Glomerular visceral epithelial cell (primary cell): ENCODE measurements around the gene MYOG.

Source experiments
- DNase-seq: peaks from one replicate; pipeline ENCODE4 v3.0.0-alpha.2; 2016; ENCODE audit errors: extremely low spot score

The MYOG gene

DNA sequence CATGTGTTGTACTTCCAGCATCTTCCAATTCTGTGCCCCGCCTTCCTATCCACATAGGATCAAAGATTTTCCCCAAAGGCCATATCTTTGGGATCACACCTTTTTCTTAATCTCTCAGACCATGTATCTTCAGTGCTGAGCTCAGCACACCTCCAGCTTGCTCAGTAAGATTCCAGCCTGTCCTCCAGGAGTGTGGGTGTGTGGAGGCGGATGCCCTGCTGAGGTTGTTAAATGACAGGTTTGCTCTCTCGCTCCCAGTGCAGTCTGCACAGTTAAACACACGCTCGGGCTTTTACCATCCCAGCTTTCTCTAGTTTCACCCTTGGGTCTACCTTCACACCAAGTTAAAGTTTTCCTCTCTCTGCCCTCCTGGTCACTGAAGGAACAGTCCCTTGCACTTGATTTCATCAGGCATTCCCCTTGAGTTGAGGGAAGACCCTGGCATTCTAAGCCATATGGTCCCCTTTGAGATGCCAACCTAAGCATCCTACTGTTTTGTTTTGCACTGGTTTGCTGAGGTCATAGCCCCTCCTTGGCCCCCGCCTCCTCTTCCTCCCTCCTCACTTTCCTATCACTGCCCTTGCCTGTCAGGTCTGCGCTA is 13.7 kb downstream of the MYOG start:
- DNase-seq: no peak

DNA sequence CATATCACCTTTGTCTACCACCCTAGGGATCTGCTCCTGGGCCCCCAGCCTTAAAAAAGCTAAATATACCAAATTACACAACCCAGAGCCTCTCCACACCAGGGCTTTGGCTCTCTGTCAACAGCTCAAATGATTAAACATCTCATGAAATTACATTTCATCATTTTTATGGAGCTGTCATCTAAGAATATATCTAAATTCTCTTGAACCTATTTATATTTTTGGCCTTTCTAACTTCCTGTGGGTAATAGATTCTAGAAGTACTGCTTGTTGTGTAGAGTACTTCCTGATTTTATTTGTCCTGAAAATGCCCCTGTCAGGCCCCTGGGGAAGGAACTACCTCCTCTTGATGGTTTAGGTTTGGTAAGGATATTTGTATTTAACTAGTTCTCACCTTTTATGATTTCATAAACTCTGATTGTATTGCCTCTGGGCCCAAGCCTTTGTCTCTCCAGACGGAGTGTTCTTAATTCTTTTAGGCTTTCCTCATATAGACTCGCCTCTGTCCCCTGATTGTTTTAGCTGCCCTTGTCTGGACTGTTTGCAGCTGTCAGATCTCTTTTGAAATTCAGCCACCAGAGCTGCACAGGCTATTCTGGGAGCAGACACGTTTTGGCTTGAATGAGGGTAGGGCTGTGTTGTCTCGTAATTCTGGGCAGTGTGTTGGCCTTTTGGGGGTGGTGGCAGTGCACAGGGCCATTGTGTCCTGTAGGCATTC is 16.6 kb downstream of the MYOG start:
- DNase-seq: no peak

DNA sequence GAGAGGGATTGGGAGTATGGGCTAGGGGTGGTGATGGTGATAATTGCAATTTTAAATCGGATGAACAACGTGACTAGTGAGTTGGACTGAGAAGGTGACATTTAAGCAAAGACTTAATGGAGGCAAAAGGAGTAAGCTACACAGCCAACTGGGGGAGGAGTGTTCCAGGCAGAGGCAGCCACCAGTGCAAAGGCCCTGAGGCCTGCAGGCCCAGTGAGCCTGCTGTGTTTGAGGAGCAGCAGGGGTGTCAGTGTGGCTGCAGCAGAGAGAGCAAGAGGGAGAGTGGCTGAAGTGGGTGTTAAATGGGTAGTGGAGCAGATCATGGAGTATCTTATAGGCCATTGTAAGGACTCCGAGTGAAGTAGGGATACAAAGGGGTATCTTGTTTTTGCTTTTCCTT is 18.8 kb downstream of the MYOG start:
- no peak for DNase-seq

DNA sequence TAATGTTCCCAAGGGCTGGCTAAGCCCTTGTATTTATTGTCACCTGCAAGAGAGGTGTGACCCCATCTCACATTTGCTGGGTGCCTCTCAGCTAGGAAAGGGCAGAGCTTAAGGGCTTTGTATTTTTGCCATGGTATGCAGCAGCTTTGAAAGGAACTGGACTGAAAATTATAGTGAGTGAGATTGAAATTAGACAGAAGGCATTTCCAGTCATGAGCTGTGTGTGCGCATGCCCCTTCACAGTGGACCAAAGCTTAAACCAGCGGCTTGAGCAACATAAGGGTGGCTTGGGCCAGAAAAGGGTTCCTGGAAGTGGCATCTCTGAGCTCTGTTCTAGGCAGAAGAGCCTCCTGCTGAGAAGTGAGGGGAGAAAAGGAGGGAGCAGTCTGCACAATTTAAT is 19.8 kb downstream of the MYOG start:
- DNase-seq: no peak

DNA sequence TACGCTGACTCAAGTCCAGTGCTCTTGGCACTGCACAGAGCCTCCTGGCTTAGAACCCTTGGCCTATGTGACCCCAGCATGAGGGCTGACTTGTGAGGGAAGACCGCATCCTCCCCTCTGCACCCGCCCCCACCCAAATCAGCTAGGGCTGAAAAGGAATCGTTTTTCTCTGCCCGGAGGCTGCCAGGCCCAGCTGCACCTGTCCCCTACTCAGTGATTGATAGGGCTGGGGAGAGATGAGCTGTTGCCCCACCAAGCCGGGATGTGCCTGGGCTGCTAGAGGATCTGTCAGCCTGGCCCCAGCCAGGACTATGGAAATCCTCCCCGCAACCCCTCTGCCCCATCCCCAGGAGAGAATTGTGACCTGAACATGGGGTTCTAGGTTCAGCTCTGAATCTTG is 20.6 kb downstream of the MYOG start:
- DNase-seq: no peak

DNA sequence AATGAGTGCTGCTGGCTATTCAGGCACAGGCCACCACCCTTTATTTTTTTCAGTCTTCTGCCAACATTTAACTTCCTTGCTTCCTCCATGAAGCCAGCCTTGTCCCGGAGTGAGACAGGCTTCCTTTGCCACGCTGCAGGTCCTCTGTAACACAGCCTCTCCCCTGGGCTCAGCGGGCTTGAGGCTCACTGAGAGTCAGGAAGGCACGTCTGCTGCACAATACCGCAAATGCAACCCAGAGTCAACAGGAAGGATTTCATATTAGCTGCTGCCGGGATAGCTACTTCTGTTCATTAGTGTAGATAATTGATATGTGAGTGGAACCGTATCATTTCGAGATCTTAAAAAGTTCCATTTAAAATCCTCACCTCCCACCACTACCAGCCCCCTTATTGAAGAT is 22.5 kb downstream of the MYOG start:
- DNase-seq: no peak

DNA sequence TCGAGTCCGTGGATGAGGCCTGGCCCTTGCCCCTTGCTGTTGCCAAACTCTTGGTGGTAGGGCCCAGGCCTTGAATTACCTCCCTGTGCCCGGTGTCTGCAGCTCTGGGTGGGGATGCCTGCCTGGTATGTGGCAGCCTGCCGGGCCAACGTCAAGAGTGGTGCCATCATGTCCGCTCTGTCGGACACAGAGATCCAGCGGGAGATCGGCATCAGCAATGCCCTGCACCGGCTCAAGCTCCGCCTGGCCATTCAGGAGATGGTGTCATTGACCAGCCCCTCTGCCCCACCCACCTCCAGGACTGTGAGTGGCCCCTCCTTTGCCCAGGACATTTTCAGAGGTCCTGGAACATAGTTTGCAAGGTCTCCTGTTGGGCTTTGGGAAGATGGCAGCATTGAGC is 25.7 kb downstream of the MYOG start:
- no peak for DNase-seq

DNA sequence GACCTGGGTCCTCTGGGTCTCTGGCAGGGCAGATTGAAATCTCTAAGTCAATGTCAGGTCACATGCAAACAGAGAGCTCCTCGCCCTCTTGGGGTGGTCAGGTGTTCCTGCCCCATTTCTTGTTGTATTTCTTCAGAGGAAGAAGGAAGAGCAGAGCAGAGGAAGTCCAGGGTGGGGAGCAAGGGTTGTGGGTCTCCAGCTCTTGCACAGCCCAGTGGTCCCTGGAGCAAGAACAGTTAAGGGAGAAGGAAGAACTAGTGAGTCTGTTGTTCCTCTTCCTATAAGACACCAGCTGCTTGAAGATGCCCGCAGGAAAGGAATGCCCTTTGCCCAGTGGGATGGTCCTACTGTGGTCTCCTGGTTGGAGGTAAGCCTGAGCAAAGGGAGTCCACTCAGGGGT is 26.3 kb downstream of the MYOG start:
- no peak for DNase-seq

DNA sequence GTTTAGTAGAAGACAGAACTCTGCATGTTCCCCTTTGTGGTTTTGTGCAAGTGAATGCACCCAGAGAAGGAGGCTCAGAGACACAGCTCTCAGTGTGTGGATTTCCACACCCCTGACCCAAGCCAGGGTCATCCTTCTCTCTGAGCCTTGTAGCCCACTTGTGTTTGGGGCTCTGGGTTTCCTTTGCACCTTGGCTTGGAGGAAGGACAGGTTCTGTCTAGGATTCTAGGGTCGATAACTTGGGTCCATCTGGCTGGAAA is 27.2 kb downstream of the MYOG start:
- DNase-seq: no peak

DNA sequence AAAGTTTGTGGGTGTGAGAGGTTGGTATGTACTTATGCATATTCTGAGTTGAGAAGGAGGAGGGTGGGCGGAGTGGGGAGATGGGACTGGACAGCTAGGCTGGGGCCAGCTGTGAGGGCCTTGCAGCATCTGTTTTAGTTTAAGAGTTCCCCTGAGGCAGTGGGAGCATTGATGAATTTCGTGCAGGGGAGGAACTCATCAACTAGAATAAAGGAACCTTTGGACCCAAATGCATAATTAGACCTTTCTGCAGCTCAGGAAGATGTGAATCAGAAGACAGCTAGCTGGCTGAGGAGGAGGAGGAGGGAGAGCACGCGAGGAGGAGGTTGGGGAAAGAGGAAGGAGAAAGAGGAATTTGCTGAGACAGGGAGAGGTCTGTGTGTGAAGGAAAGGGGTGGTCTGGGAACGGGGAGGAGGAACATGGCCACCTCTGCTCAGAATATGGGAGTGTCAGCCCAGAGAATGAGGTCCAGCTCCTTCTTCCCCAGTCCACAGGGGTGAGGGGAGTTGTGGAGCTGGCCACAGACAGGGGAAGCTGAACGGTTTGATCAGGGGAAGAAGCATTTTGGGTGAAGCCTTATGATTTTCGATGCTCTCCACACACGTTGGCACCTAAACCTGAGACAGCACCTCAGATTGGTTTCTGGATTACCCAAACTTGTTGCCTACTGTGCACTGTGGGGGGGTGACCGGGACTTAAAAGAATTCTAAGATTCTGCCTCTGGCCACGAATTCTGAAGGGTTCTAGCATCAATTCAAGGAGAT is 27.7 kb downstream of the MYOG start:
- DNase-seq: no peak

DNA sequence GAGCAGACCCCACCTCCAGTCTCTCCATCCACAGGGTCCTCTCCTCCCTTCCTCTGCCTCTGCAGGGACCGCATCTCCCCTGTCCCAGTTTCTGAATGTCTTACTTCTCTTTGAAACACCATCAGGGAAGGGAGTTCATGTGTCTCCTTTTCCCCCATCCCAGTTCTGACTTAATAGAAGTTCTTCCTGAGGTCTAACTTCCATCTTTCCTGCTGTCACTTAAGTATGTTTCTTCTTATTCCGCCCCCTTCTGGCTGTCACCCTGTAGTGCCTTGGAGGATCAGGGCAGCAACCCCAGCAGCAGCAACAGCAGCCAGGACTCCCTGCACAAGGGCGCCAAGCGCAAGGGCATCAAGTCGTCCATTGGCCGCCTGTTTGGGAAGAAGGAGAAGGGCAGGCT is 29.3 kb downstream of the MYOG start:
- DNase-seq: no peak

DNA sequence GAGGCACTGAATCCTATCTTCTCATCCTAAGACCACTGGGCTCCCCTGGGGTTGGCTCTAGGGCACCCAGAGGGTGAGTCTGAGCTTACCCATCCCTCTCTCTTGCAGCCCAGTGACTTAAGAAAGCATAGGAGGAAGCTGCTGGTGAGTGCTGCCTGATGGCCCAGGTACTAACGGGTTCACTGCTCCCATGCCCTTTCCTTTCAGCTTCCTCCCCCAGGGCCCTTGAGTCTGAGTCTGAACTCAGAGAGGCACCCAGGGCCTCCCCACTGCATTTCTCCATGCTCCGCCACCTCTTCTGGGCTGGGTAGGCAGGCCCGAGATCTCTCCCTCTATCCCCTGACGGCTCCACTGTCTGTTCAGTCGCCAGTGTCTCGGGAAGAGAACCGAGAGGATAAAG is 29.8 kb downstream of the MYOG start:
- no peak for DNase-seq

DNA sequence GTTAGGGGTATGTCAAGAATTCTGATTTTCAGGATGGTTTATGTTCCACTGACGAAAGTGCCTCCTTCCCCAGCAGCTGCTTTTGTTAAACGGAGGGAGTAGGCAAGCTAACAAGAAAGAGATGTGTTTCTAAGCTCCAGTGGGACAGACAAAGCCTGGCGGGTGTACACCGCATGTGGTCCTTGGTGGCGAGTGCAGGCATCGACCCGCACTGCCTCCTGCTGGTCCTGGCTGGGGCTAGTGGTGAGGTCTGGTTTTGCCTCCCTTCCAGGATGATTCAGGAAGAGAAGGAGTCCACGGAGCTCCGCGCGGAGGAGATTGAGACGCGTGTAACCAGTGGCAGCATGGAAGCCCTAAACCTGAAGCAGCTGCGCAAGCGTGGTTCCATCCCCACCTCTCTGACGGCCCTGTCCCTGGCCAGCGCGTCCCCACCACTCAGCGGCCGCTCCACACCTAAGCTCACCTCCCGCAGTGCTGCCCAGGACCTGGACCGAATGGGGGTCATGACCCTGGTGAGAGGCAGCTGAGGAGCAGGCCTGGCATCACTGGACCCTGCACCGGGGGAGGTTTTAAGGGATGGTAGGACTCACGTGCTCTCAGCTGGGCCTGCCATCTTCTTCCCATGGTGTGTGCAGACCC is 30.5 kb downstream of the MYOG start:
- no peak for DNase-seq

DNA sequence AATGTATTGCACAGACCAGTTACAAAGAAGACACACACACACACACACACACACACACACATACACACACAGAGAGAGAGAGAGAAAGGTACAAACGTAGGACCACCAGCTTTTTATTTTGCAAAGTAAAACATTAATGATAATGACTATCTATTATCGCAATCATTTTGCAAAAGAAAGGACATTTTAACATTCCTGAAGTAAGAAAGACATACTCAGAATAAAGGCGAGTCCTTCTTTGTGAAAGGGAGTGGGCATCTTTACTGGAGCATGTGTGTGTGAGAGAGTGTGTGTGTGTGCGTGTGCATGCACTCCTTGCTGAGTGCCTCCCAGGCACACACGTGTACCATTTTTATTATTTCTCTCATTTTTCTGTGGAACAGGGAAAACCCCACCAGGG is 31.2 kb downstream of the MYOG start:
- no peak for DNase-seq

DNA sequence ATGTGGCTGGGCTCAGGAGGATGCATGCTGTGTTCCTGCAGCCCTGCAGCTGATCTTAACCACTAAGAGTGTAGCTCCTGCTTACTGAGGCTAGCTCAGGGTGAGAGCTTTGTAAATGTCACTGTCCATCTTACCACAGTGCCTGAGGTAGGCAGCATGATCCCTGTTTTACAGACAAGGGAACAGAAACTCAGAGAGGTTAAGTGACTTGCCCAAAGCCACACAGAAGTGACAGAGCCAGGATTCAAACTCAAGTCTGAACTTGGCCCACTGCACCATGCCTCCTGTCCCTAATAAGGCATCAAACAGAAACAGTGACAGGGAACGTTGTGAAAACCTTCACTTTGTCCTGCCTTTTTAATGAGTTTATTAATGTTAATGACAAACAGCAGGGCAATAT is 31.6 kb downstream of the MYOG start:
- no peak for DNase-seq

DNA sequence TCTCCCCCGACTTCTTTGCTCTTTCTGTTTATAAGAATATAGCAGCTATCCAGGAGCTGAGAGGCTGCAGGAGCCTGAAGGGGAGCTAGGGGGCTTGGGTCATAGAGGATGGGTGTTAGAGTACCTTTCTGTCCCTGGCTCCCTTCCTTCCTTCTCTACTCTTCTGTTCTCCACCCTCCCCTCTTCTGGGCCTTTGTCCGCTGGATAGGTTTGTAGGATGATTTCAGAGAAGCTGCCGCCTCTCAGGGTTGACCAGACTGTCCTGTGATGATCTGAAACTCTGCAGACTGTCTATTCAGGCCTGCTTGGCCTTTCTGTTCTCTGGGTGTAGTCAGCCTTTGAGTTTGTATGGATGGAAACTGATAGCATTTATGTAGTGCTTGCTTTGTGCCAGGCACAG is 33.2 kb downstream of the MYOG start:
- DNase-seq: no peak

DNA sequence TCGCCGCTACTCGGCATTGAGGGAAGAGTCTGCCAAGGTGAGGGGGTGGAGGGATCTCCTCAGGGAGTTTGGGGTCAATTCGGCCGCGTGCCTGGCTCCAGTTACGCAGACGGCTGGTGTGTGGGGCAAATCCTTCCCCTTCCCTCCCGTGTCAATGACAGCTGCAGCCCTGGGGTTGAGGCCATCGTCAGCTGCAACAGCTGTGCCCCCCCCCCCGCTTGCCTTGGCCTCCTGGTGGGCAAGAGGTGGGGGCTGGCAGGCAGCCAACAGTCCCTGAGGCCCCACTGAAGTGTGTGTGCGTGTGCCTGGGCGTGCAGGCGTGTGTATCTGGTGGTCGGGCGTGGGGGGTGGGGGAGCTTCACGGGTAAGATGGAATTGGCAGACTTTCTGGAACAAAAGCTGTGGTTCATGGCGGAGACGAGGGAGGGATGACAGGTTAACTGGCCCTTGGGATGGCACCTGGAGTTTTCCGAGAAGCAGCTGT is 33.9 kb downstream of the MYOG start:
- DNase-seq: no peak

DNA sequence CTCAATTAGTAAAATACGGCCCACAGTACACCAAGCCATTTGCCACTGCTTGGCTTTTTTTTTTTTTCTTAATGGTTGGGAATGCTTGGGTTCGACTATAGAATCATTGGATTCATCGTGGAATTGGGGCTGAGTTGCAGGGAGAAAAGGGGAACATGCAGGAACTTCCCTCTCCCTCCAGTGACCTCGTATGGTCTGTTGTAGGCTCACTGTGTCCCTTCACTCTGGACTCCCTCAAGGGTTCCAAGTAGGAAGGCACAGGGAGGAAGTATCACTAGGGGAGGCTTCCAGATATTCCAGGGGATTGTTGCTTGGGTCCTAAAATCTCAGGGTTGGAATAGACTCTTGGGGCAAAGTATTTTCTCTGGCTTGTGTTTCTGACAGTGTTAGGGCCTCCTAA is 35.0 kb downstream of the MYOG start:
- DNase-seq: no peak

DNA sequence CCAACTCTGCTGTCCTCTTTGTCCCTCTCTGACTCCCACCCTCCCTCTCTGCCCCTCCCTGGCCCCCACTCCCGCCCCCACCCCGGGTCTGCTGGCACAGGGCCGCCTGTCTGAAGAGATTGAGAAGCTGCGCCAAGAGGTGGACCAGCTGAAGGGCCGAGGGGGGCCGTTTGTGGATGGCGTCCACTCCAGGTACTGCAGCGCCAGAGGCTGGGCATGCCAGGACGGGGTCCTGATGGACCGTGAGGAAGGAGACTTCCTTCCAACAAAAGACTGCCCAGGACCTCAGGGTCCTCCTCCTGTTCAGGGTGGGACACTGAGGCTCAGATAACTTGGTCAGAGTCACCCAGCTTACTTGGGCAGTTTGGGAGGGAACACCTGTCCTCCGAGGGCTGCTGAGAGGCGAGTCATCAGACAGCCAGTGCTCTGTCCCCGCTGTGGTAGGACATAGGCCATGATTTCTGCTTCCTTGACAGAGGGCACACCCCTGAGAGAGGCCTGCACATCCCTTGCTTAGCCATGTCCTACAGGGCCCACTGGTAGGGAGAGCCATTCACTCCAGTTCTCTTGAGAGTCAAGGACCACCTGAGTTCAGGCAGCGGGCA is 36.1 kb downstream of the MYOG start:
- no peak for DNase-seq

DNA sequence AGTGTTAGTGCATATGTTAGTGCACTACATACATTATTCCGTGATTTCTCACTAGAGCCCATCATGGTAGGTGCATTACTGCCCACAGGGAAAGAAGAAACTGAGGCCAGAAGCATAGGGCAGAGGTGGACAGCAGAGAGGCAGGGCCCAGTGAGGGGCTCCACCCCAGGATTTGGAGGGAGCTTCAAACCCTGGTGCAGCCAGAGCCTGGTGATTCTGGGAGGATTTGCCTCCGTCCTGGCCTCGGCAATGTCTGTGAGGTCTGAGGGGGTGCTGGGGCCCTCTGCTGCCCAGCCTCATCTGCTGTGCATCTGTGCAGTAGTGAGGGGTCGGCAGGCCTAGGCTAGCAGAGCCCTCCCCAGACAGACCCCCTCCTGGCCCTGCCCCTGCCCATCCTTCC is 36.7 kb downstream of the MYOG start:
- no peak for DNase-seq

DNA sequence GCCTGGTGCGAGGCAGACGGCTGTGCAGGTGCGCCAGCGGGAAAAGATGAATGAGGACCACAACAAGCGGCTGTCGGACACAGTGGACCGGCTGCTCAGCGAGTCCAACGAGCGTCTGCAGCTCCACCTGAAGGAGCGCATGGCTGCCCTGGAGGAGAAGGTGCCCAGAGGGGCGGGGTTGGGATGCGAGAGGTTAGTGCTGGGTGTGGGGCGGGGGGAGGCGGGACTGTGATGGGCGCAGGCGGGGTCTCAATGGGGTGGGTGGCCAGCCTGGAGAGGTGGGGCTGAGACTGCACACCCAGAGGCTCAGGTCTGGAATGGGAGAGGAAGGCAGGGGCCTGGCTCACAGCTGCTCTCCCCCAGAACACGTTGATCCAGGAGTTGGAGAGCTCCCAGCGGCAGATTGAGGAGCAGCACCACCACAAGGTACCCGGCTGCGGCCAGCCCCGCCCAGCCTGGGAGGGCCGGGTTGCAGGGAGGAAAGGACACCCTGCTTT is 37.2 kb downstream of the MYOG start:
- no peak for DNase-seq

DNA sequence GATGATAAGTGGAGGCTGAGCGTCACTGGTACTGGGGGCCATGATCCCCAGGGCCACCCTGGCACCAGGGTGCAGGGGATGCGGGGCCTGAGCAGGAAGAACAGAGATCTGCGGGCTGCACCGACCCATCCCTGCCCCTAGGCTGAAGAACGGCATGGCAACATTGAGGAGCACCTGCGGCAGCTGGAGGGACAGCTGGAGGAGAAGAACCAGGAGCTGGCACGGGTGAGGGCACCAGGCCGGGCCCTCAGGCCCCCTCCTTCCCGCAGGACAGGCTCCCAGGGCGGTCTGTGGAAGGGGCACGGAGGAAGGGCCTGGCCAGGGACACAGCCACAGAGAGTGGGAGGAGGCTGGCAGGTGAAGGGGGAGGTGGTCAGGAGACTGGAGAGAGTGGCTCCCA is 37.7 kb downstream of the MYOG start:
- no peak for DNase-seq
